Stimulated activated CD8-positive, alpha-beta memory T cell treated with anti-CD3 and anti-CD28 coated beads, Interleukin-12 subunit alpha, Interleukin-12 subunit beta, amount 100 ng/mL, for 1 hour (primary cell): Measurements from ENCODE around the gene TPI1.

Experiments used
- DNase-seq: peaks from one replicate; pipeline ENCODE4 v3.0.0-alpha.2; 2020; ENCODE audit warnings: low read depth

Gene TPI1

GRCh38 chr12:6867413-6868210 is at the start of gene TPI1:
TPI1 (plus strand) TSS chr12:6867531; CDS start chr12:6867567, 36 bp downstream.
- peak; percentile 56 for DNase-seq

- DNase-seq: no peak
These were observed 49.6 kb upstream of the TPI1 start for GRCh38 chr12:6817662-6818157.

- DNase-seq: no peak
These were observed 49.1 kb upstream of the TPI1 start for GRCh38 chr12:6818222-6818621.

GRCh38 chr12:6818645-6819044 is 48.7 kb upstream of the TPI1 start:
- DNase-seq: no peak

- no peak for DNase-seq
These were observed 48.0 kb upstream of the TPI1 start for GRCh38 chr12:6819106-6820030.

GRCh38 chr12:6820166-6820565 is 47.2 kb upstream of the TPI1 start:
- DNase-seq: no peak

- DNase-seq: no peak
These were observed 45.5 kb upstream of the TPI1 start, which contains the start of gene GPR162 for GRCh38 chr12:6821591-6822425. GPR162 (plus strand) TSS chr12:6821821; CDS start chr12:6823899, 2,078 bp downstream.

- no peak for DNase-seq
These were observed 44.8 kb upstream of the TPI1 start for GRCh38 chr12:6822426-6823135.

GRCh38 chr12:6823182-6824084 is 43.9 kb upstream of the TPI1 start:
- DNase-seq: no peak

- DNase-seq: no peak
These were observed 43.1 kb upstream of the TPI1 start for GRCh38 chr12:6824085-6824775.

- DNase-seq: no peak
These were observed 42.4 kb upstream of the TPI1 start for GRCh38 chr12:6824901-6825381.

- peak; percentile 65 for DNase-seq
These were observed 41.8 kb upstream of the TPI1 start for GRCh38 chr12:6825398-6826124.

GRCh38 chr12:6826125-6826733 is 41.1 kb upstream of the TPI1 start:
- no peak for DNase-seq

GRCh38 chr12:6826734-6827436 is 40.4 kb upstream of the TPI1 start:
- DNase-seq: no peak

GRCh38 chr12:6827437-6827911 is 39.9 kb upstream of the TPI1 start:
- no peak for DNase-seq

GRCh38 chr12:6827982-6828780 is 39.1 kb upstream of the TPI1 start, which contains the start of gene P3H3:
P3H3 (plus strand) TSS chr12:6828407; CDS start chr12:6828441, 34 bp downstream.
- no peak for DNase-seq
